Endodermal cell (in vitro differentiated cells): ENCODE results near the gene TMEM258. TPM values are rescaled to one million over a fixed set of nuclear protein-coding genes. Genes with fewer than 3 reads are reported as not detected.

Source experiments
- DNase-seq: peaks from one replicate; pipeline ENCODE4 v3.0.0-alpha.2; 2017
- H3K27ac ChIP-seq: 2 replicates; pipeline ENCODE4 v1.5.1; 2013; ENCODE audit warnings: mild to moderate bottlenecking, low read depth, low read length, moderate library complexity
- H3K27me3 ChIP-seq: 2 replicates; pipeline ENCODE4 v1.6.1; 2013; ENCODE audit warnings: mild to moderate bottlenecking, low read length, moderate library complexity; ENCODE audit not compliant: insufficient read depth, control insufficient read depth, poor library complexity, severe bottlenecking
- H3K36me3 ChIP-seq: 2 replicates; pipeline ENCODE4 v1.7.0; 2013; ENCODE audit warnings: mild to moderate bottlenecking, low read length, moderate library complexity; ENCODE audit not compliant: control insufficient read depth, insufficient read depth
- H3K4me1 ChIP-seq: one replicate; pipeline ENCODE4 v1.7.0; 2013; ENCODE audit warnings: low read length; ENCODE audit not compliant: control insufficient read depth, insufficient read depth
- H3K4me3 ChIP-seq: 2 replicates; pipeline ENCODE4 v1.5.1; 2013; ENCODE audit warnings: mild to moderate bottlenecking, low read length, moderate library complexity
- H3K9ac ChIP-seq: 2 replicates; pipeline ENCODE4 v1.6.1; 2013; ENCODE audit warnings: mild to moderate bottlenecking, low read length, moderate library complexity; ENCODE audit not compliant: poor library complexity, severe bottlenecking; ENCODE audit errors: extremely low read depth
- H3K9me3 ChIP-seq: 2 replicates; pipeline ENCODE4 v1.6.1; 2013; ENCODE audit warnings: mild to moderate bottlenecking, low read length, moderate library complexity; ENCODE audit not compliant: control insufficient read depth
- H3K27ac Mint-ChIP-seq: 2 replicates; pipeline ENCODE4 v1.8.0; 2020; ENCODE audit warnings: mixed read lengths
- H3K27me3 Mint-ChIP-seq: 2 replicates; pipeline ENCODE4 v1.8.0; 2021; ENCODE audit warnings: mild to moderate bottlenecking, mixed read lengths; ENCODE audit not compliant: insufficient read depth
- H3K36me3 Mint-ChIP-seq: 2 replicates; pipeline ENCODE4 v1.8.0; 2020; ENCODE audit warnings: low read depth, mixed read lengths
- H3K4me1 Mint-ChIP-seq: 2 replicates; pipeline ENCODE4 v1.8.0; 2020; ENCODE audit warnings: mixed read lengths
- H3K4me3 Mint-ChIP-seq: 2 replicates; pipeline ENCODE4 v1.8.0; 2020; ENCODE audit warnings: mild to moderate bottlenecking, moderate library complexity, mixed read lengths
- H3K9me3 Mint-ChIP-seq: 2 replicates; pipeline ENCODE4 v1.8.0; 2020; ENCODE audit warnings: mild to moderate bottlenecking, mixed read lengths
- CTCF ChIP-seq: fragments of 200-600 bp; sonication (generic); conservative IDR thresholded peaks from 2 replicates; pipeline ENCODE4 v1.5.0; 2021; ENCODE audit warnings: antibody characterized with exemption, mild to moderate bottlenecking
- WGBS, 2 experiments: methylation state at CpG; one replicate each; pipeline versions ENCODE4 v1.1.5 to v1.1.7; 2013; ENCODE audit warnings: missing lambda C conversion rate in 2 of 2, mixed read lengths in 1 of 2; ENCODE audit not compliant: insufficient coverage in 1 of 2, insufficient read length in 1 of 2; 5-methylcytosine and 5-hydroxymethylcytosine counted together
- total RNA-seq, 2 donors: library from RNA; stranded (reverse); fragmentation: NEBNext Ultra II Directional in 1 of 2; extraction: Animal tissue kit (Norgen Biotek cat#: 25700) in 1 of 2; gene quantifications; 2 replicates in 1 of 2; 3 replicates in 1 of 2; pipeline ENCODE4 v1.2.1, GENCODE V29; 2021

The TMEM258 gene
- total RNA-seq, 2 donors from 2014 or later: 174 to 180 TPM

DNA sequence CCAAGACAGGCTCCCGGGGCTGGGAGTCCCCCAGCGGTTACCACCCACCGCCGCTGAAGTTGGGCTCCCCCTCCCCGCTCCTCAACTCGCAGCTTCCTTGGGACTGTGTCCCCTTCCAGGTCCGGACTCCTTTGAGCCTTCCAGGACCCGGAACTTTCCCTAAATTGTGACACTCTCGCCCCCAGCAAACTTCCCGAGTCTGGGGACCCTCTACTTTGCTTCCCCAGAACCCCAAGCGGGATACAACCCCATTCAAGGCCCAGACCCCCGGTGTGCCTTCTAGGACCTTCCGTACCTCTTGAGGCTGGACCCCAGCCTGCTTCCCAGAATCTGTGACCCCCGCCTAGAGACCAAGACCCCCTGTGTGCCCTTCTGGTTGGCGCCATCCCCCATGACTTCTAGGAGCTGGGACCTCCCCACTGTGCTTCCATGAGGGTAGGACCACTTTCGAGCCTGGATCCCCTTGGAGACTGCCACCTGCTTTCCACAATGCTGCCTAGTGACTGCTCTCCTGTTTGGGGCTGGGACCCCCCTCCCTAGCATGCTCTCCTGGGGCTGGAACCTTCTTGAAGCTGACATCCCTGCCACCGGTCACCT is 39.4 kb downstream of the TMEM258 start:
- DNase-seq: no peak
- Mint-ChIP-seq H3K4me1 (peaks cover 43% of the 10 kb centered on the region), H3K4me3 (peak overlapping the region; percentile 70), H3K27ac (no peak overlapping the region), H3K27me3 (peaks cover 27% of the 10 kb centered on the region), H3K36me3 (no peaks in the 10 kb centered on the region), H3K9me3 (no peaks in the 10 kb centered on the region)
- no peak for TF ChIP-seq CTCF
- peak overlapping the region; percentile 84 for H3K4me3 ChIP-seq
- peaks cover 46% of the 10 kb centered on the region for H3K4me1 ChIP-seq
- whole genome bisulfite sequencing, 2 experiments: 36 to 60% methylated on average over 7 to 17 of the region's 17 CpGs
- peak overlapping the region; percentile 47 for H3K9ac ChIP-seq
- H3K36me3 ChIP-seq: no peaks in the 10 kb centered on the region
- H3K9me3 ChIP-seq: no peaks in the 10 kb centered on the region
- H3K27me3 ChIP-seq: no peaks in the 10 kb centered on the region
- H3K27ac ChIP-seq: no peak overlapping the region

DNA sequence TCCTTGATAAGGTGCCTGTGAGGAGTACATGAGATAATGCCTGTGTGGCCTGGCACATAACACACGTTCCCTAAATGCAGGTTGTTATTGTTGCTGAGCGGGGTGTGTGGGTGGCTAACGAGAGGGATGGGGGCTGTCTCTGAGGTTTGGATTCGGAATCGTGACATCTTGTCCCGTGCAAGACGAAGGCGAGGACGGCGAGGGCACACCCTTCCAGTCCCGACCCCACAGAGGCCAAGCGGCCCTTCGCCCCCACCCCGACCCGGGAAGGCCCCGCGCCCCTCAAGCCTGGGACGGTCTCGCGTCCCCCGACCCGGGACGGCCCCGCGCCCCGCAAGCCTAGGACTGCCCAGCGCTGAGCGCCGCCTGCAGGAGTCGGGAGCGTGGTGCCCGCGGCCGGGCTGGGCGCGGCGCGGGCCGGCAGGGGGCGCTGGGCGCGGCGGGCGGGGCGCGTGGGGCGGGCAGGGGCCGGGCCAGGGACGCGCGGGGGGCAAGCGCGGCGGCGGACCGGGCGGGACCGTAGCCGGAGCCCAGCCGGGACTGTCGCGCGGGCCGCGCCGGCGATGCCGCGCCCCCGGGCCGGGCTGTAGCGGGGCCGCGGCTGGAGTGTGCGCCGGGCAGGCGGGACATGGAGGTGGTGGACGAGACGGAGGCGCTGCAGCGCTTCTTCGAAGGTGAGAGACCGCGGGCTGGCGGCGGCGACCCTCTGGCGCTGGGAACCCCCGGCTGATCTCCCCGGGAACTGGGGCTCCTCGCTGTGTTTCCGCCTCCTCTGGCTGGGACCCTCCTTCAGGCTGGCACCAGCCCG is 40.1 kb downstream of the TMEM258 start, which contains the start of gene MYRF:
MYRF (plus strand) TSS at position 520 of the 808 bp plus-strand sequence; CDS start at position 629, 109 bp downstream.
- H3K9me3 Mint-ChIP-seq: no peaks in the 10 kb centered on the region
- H3K4me1 Mint-ChIP-seq: peaks cover 43% of the 10 kb centered on the region
- Histone ChIP-seq H3K4me1 (peaks cover 51% of the 10 kb centered on the region), H3K36me3 (no peaks in the 10 kb centered on the region), H3K9ac (peak within 1 kb of the TSS; percentile 47), H3K27ac (no peak within 1 kb of the TSS), H3K9me3 (no peaks in the 10 kb centered on the region), H3K27me3 (no peaks in the 10 kb centered on the region), H3K4me3 (peak within 1 kb of the TSS; percentile 84)
- peak; percentile 68 for TF ChIP-seq CTCF
- H3K4me3 Mint-ChIP-seq: peak within 1 kb of the TSS; percentile 70
- no peak within 1 kb of the TSS for H3K27ac Mint-ChIP-seq
- H3K27me3 Mint-ChIP-seq: peaks cover 27% of the 10 kb centered on the region
- DNase-seq: peak; percentile 89
- 2 to 6% methylated on average over 17 to 93 of the region's 93 CpGs for WGBS, 2 experiments
- no peaks in the 10 kb centered on the region for H3K36me3 Mint-ChIP-seq

DNA sequence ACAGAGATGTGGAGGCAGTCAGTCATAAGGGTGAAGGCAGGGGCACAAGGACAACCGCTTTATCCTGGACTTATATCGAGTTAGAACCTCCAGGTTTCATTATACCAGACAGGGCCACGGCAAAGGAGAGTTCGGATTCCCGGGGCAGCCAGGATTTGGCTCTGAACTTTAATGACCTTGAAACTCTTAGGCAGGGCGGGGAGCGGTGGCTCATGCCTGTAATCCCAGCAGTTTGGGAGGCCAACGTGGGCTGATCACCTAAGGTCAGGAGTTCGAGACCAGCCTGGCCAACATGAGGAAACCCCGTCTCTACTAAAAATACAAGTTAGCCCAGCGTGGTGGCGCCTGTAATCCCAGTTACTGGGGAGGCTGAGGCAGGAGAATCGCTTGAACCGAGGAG is 41.0 kb downstream of the TMEM258 start:
- WGBS, 2 experiments: 90 to 92% methylated on average over 14 of the region's 14 CpGs
- no peak overlapping the region for H3K27ac Mint-ChIP-seq
- TF ChIP-seq CTCF: no peak
- H3K36me3 Mint-ChIP-seq: no peaks in the 10 kb centered on the region
- Histone ChIP-seq H3K9me3 (no peaks in the 10 kb centered on the region), H3K36me3 (no peaks in the 10 kb centered on the region), H3K4me3 (no peak overlapping the region), H3K27ac (no peak overlapping the region), H3K4me1 (peaks cover 42% of the 10 kb centered on the region), H3K27me3 (no peaks in the 10 kb centered on the region), H3K9ac (no peak overlapping the region)
- peaks cover 27% of the 10 kb centered on the region for H3K27me3 Mint-ChIP-seq
- H3K4me3 Mint-ChIP-seq: peak overlapping the region; percentile 1
- peaks cover 34% of the 10 kb centered on the region for H3K4me1 Mint-ChIP-seq
- DNase-seq: no peak
- H3K9me3 Mint-ChIP-seq: no peaks in the 10 kb centered on the region
